Measurements from ENCODE around the gene MSMO1.

GRCh38 chr4:165336743-165337142, 9.3 kb downstream of the MSMO1 start:
- TF ChIP-seq, protein P1, sequence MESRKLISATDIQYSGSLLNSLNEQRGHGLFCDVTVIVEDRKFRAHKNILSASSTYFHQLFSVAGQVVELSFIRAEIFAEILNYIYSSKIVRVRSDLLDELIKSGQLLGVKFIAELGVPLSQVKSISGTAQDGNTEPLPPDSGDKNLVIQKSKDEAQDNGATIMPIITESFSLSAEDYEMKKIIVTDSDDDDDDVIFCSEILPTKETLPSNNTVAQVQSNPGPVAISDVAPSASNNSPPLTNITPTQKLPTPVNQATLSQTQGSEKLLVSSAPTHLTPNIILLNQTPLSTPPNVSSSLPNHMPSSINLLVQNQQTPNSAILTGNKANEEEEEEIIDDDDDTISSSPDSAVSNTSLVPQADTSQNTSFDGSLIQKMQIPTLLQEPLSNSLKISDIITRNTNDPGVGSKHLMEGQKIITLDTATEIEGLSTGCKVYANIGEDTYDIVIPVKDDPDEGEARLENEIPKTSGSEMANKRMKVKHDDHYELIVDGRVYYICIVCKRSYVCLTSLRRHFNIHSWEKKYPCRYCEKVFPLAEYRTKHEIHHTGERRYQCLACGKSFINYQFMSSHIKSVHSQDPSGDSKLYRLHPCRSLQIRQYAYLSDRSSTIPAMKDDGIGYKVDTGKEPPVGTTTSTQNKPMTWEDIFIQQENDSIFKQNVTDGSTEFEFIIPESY (IDR thresholded peaks at IDR 0.05; ENCODE audit: borderline replicate concordance, low read depth) = no peak
- TF ChIP-seq, protein P2, sequence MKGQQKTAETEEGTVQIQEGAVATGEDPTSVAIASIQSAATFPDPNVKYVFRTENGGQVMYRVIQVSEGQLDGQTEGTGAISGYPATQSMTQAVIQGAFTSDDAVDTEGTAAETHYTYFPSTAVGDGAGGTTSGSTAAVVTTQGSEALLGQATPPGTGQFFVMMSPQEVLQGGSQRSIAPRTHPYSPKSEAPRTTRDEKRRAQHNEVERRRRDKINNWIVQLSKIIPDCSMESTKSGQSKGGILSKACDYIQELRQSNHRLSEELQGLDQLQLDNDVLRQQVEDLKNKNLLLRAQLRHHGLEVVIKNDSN (IDR thresholded peaks at IDR 0.05; ENCODE audit: borderline replicate concordance, low read depth) = no peak
- TF ChIP-seq MXI1 (IDR thresholded peaks at IDR 0.05; ENCODE audit: low read depth, low read length) = no peak
- TF ChIP-seq SMC3 (IDR thresholded peaks at IDR 0.05; ENCODE audit: low read depth, low read length) = no peak
- TF ChIP-seq, protein P3, sequence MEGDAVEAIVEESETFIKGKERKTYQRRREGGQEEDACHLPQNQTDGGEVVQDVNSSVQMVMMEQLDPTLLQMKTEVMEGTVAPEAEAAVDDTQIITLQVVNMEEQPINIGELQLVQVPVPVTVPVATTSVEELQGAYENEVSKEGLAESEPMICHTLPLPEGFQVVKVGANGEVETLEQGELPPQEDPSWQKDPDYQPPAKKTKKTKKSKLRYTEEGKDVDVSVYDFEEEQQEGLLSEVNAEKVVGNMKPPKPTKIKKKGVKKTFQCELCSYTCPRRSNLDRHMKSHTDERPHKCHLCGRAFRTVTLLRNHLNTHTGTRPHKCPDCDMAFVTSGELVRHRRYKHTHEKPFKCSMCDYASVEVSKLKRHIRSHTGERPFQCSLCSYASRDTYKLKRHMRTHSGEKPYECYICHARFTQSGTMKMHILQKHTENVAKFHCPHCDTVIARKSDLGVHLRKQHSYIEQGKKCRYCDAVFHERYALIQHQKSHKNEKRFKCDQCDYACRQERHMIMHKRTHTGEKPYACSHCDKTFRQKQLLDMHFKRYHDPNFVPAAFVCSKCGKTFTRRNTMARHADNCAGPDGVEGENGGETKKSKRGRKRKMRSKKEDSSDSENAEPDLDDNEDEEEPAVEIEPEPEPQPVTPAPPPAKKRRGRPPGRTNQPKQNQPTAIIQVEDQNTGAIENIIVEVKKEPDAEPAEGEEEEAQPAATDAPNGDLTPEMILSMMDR (IDR thresholded peaks at IDR 0.05) = no peak
- TF ChIP-seq FOXM1 (IDR thresholded peaks at IDR 0.05; ENCODE audit: low read depth) = no peak
- TF ChIP-seq GABPA (IDR thresholded peaks at IDR 0.05; ENCODE audit: low read depth) = no peak
- no peak for TF ChIP-seq IRF3 (IDR thresholded peaks at IDR 0.05; ENCODE audit: low read depth, low read length)
- no peak for TF ChIP-seq RFX5 (IDR thresholded peaks at IDR 0.05; ENCODE audit: low read length)
- TF ChIP-seq EZH2phosphoT487 (IDR thresholded peaks at IDR 0.05; ENCODE audit: borderline replicate concordance, low read depth) = no peak
- TF ChIP-seq POLR2AphosphoS5 (IDR thresholded peaks at IDR 0.05; ENCODE audit: low read depth, low read length) = no peak
- no peak for TF ChIP-seq RAD21 (IDR thresholded peaks at IDR 0.05; ENCODE audit: low read length)
- no peak for TF ChIP-seq TCF12 (IDR thresholded peaks at IDR 0.05)

All from SK-N-SH (cell line).